Non-pigmented ciliary epithelial cell (primary cell): ENCODE measurements around the gene CLEC1A.

Source experiments
- DNase-seq: peaks from one replicate; pipeline ENCODE4 v3.0.0-alpha.2; 2010; ENCODE audit warnings: low read depth

CLEC1A gene

GRCh38 chr12:10098791-10099190, at the start of gene CLEC1A:
Gene CLEC1A (minus strand): TSS chr12:10098985. CDS start chr12:10098922, 63 bp downstream.
- DNase-seq, result no peak

- DNase-seq, result no peak
Measured at GRCh38 chr12:10147714-10148403, 49.1 kb upstream of the CLEC1A start.

GRCh38 chr12:10142976-10143589, 44.3 kb upstream of the CLEC1A start:
- no peak for DNase-seq

GRCh38 chr12:10140001-10140400, 41.2 kb upstream of the CLEC1A start:
- peak; percentile 34 for DNase-seq

- no peak for DNase-seq
Measured at GRCh38 chr12:10136637-10137205, 37.9 kb upstream of the CLEC1A start.

- no peak for DNase-seq
Measured at GRCh38 chr12:10135126-10135525, 36.3 kb upstream of the CLEC1A start.

GRCh38 chr12:10132850-10133370, 34.1 kb upstream of the CLEC1A start:
- DNase-seq, result no peak

GRCh38 chr12:10131111-10131690, 32.4 kb upstream of the CLEC1A start:
- no peak for DNase-seq

GRCh38 chr12:10130042-10130441, 31.3 kb upstream of the CLEC1A start, which contains the start of gene CLEC7A:
Gene CLEC7A (minus strand): TSS chr12:10130199. CDS start chr12:10130082, 117 bp downstream.
- no peak for DNase-seq

GRCh38 chr12:10128687-10129086, 29.9 kb upstream of the CLEC1A start:
- DNase-seq, result no peak

- DNase-seq, result no peak
Measured at GRCh38 chr12:10126413-10126812, 27.6 kb upstream of the CLEC1A start.

GRCh38 chr12:10122689-10123088, 23.9 kb upstream of the CLEC1A start:
- no peak for DNase-seq

GRCh38 chr12:10121278-10121677, 22.5 kb upstream of the CLEC1A start:
- no peak for DNase-seq

GRCh38 chr12:10119066-10119465, 20.3 kb upstream of the CLEC1A start:
- DNase-seq, result no peak

- no peak for DNase-seq
Measured at GRCh38 chr12:10115890-10116289, 17.1 kb upstream of the CLEC1A start.

GRCh38 chr12:10115311-10115710, 16.5 kb upstream of the CLEC1A start:
- DNase-seq, result no peak

GRCh38 chr12:10113920-10114319, 15.1 kb upstream of the CLEC1A start:
- no peak for DNase-seq

GRCh38 chr12:10113075-10113474, 14.3 kb upstream of the CLEC1A start:
- DNase-seq, result no peak

- DNase-seq, result no peak
Measured at GRCh38 chr12:10111451-10111850, 12.7 kb upstream of the CLEC1A start.

- no peak for DNase-seq
Measured at GRCh38 chr12:10110256-10110844, 11.6 kb upstream of the CLEC1A start.

GRCh38 chr12:10102322-10102721, 3.5 kb upstream of the CLEC1A start:
- no peak for DNase-seq

- DNase-seq, result no peak
Measured at GRCh38 chr12:10101648-10102220, 2.9 kb upstream of the CLEC1A start.
